MM.1S (cell line): ENCODE measurements around the gene ARFIP1.

ENCODE experiments used
- CTCF ChIP-seq: fragments of 300-600 bp; sonication (generic); IDR thresholded peaks from 2 replicates; pipeline ENCODE4 v1.5.1; 2016; ENCODE audit warnings: antibody characterized with exemption, low read length, mixed read lengths
- EZH2 ChIP-seq: fragments of 300-600 bp; sonication (generic); optimal IDR thresholded peaks from 2 replicates; pipeline ENCODE3; 2017; ENCODE audit warnings: low read depth, mild to moderate bottlenecking, antibody characterized with exemption, low read length, mixed read lengths
- EZH2phosphoT487 ChIP-seq: fragments of 300-600 bp; sonication (generic); IDR thresholded peaks from 2 replicates; pipeline ENCODE4 v1.6.1; 2018; ENCODE audit warnings: antibody characterized with exemption, low read length

GRCh38 chr4:152831416-152831815, 51.7 kb downstream of the ARFIP1 start:
- no peak for TF ChIP-seq EZH2
- TF ChIP-seq CTCF = no peak
- TF ChIP-seq EZH2phosphoT487 = no peak
